IPS DF 6.9 (cell line): ENCODE results near the gene RRAD.
"Not testable (repeated sequence)": the region's sequence is repeated elsewhere in the genome, so short reads cannot be mapped to it uniquely, and the experiment has no call there.

Source experiments
- DNase-seq: peaks from one replicate; pipeline ENCODE4 v3.0.0-alpha.2; 2013; ENCODE audit warnings: low read depth, low spot score
- H3K27ac ChIP-seq: one replicate; pipeline ENCODE4 v1.5.1; 2013; ENCODE audit warnings: low read length, control low read depth
- H3K27me3 ChIP-seq: 2 replicates; pipeline ENCODE4 v1.6.1; 2013; ENCODE audit warnings: mild to moderate bottlenecking, low read length; ENCODE audit not compliant: control insufficient read depth, insufficient read depth
- H3K36me3 ChIP-seq: 2 replicates; pipeline ENCODE4 v1.6.1; 2013; ENCODE audit warnings: low read length; ENCODE audit not compliant: control insufficient read depth, insufficient read depth
- H3K4me1 ChIP-seq: 2 replicates; pipeline ENCODE4 v1.6.1; 2013; ENCODE audit warnings: low read length; ENCODE audit not compliant: control insufficient read depth, insufficient read depth
- H3K4me3 ChIP-seq: 2 replicates; pipeline ENCODE4 v1.5.1; 2013; ENCODE audit warnings: mild to moderate bottlenecking, low read length
- H3K9me3 ChIP-seq: 2 replicates; pipeline ENCODE4 v1.6.1; 2013; ENCODE audit warnings: low read length, inconsistent platforms; ENCODE audit not compliant: control insufficient read depth, insufficient read depth
- WGBS: extraction: QIAGEN DNeasy Blood & Tissue Kit; methylation state at CpG from one replicate; pipeline ENCODE4 v1.1.7; 2013; ENCODE audit warnings: mixed read lengths, missing lambda C conversion rate; ENCODE audit not compliant: insufficient read length, insufficient coverage; 5-methylcytosine and 5-hydroxymethylcytosine counted together

Gene RRAD

GRCh38 chr16:66925322-66925840 lies at the start of gene RRAD:
Gene RRAD (minus strand): TSS chr16:66925535. CDS start chr16:66925179, 356 bp downstream.
- H3K36me3 ChIP-seq, result no peaks in the 10 kb centered on the region
- peak within 1 kb of the TSS; percentile 39; the same call in 1 of the 2 replicates for H3K4me3 ChIP-seq
- no peak for DNase-seq
- H3K4me1 ChIP-seq, result no peaks in the 10 kb centered on the region
- peaks cover 14% of the 10 kb centered on the region for H3K27me3 ChIP-seq
- no peak within 1 kb of the TSS for H3K27ac ChIP-seq
- WGBS, result no CpG with 5 or more reads among the region's 42 CpGs
- H3K9me3 ChIP-seq, result no peaks in the 10 kb centered on the region

GRCh38 chr16:66974932-66975246 lies 49.6 kb upstream of the RRAD start:
- H3K36me3 ChIP-seq, H3K4me1 ChIP-seq, H3K9me3 ChIP-seq, H3K27ac ChIP-seq, DNase-seq, H3K27me3 ChIP-seq, H3K4me3 ChIP-seq: not testable (repeated sequence)
- WGBS, result no CpG with 5 or more reads among the region's 11 CpGs

- H3K9me3 ChIP-seq, H3K27me3 ChIP-seq, H3K4me3 ChIP-seq, H3K27ac ChIP-seq, H3K36me3 ChIP-seq, H3K4me1 ChIP-seq, DNase-seq: not testable (repeated sequence)
- no CpG with 5 or more reads among the region's 32 CpGs for WGBS
These were observed 49.0 kb upstream of the RRAD start for GRCh38 chr16:66974156-66974931.

GRCh38 chr16:66973716-66974115 lies 48.4 kb upstream of the RRAD start:
- no peaks in the 10 kb centered on the region for H3K27me3 ChIP-seq
- no peaks in the 10 kb centered on the region for H3K4me1 ChIP-seq
- no peaks in the 10 kb centered on the region for H3K9me3 ChIP-seq
- H3K4me3 ChIP-seq, result no peak overlapping the region
- WGBS, result no CpG with 5 or more reads among the region's 6 CpGs
- DNase-seq, result no peak
- no peak overlapping the region for H3K27ac ChIP-seq
- no peaks in the 10 kb centered on the region for H3K36me3 ChIP-seq

- no peak overlapping the region; the same call in 1 of the 2 replicates for H3K4me3 ChIP-seq
- H3K27ac ChIP-seq, result no peak overlapping the region
- H3K27me3 ChIP-seq, result no peaks in the 10 kb centered on the region
- H3K9me3 ChIP-seq, result no peaks in the 10 kb centered on the region
- no CpG with 5 or more reads among the region's 9 CpGs for WGBS
- no peak for DNase-seq
- H3K36me3 ChIP-seq, result no peaks in the 10 kb centered on the region
- no peaks in the 10 kb centered on the region for H3K4me1 ChIP-seq
These were observed 47.6 kb upstream of the RRAD start for GRCh38 chr16:66972983-66973382.

- Histone ChIP-seq H3K9me3 (no peaks in the 10 kb centered on the region), H3K36me3 (no peaks in the 10 kb centered on the region), H3K27me3 (no peaks in the 10 kb centered on the region), H3K4me1 (no peaks in the 10 kb centered on the region), H3K4me3 (no peak overlapping the region), H3K27ac (no peak overlapping the region)
- WGBS, result no CpG with 5 or more reads among the region's 10 CpGs
- DNase-seq, result no peak
These were observed 45.7 kb upstream of the RRAD start for GRCh38 chr16:66970775-66971720.

GRCh38 chr16:66968847-66969246 lies 43.5 kb upstream of the RRAD start:
- no peak for DNase-seq
- no peaks in the 10 kb centered on the region for H3K27me3 ChIP-seq
- no peaks in the 10 kb centered on the region for H3K9me3 ChIP-seq
- no peaks in the 10 kb centered on the region for H3K36me3 ChIP-seq
- no peaks in the 10 kb centered on the region for H3K4me1 ChIP-seq
- WGBS, result no CpG with 5 or more reads among the region's 5 CpGs
- H3K4me3 ChIP-seq, result no peak overlapping the region
- H3K27ac ChIP-seq, result no peak overlapping the region

- Histone ChIP-seq H3K27me3 (no peaks in the 10 kb centered on the region), H3K9me3 (no peaks in the 10 kb centered on the region), H3K4me3 (no peak overlapping the region), H3K36me3 (no peaks in the 10 kb centered on the region), H3K27ac (no peak overlapping the region), H3K4me1 (peaks cover 2% of the 10 kb centered on the region; the same call in 1 of the 2 replicates)
- WGBS, result no CpG with 5 or more reads among the region's 6 CpGs
- DNase-seq, result no peak
These were observed 38.7 kb upstream of the RRAD start for GRCh38 chr16:66964049-66964448.

DNA sequence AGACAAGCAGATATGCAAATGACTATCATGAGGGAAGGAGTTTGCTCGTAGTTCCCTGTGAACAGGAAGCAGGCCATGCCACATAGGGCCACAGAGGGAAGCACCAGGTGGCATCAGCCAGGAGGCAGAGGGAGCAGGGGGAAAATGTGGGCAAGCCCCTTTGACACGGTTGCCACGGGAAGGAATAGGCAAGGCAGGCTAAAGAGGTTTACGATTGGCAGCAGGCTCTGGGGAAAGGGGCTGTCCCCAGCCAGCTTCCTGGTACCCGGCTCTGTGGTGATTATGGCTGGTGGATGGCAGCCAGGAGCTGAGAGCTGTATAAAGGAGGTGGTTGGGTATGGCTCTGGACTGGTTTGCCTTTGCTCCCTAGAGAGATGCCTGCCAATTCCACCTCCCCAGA lies 36.6 kb upstream of the RRAD start:
- DNase-seq, result no peak
- WGBS, result no CpG with 5 or more reads among the region's 5 CpGs
- Histone ChIP-seq H3K4me1 (peaks cover 2% of the 10 kb centered on the region; the same call in 1 of the 2 replicates), H3K27ac (no peak overlapping the region), H3K9me3 (no peaks in the 10 kb centered on the region), H3K36me3 (no peaks in the 10 kb centered on the region), H3K4me3 (no peak overlapping the region), H3K27me3 (no peaks in the 10 kb centered on the region)

DNA sequence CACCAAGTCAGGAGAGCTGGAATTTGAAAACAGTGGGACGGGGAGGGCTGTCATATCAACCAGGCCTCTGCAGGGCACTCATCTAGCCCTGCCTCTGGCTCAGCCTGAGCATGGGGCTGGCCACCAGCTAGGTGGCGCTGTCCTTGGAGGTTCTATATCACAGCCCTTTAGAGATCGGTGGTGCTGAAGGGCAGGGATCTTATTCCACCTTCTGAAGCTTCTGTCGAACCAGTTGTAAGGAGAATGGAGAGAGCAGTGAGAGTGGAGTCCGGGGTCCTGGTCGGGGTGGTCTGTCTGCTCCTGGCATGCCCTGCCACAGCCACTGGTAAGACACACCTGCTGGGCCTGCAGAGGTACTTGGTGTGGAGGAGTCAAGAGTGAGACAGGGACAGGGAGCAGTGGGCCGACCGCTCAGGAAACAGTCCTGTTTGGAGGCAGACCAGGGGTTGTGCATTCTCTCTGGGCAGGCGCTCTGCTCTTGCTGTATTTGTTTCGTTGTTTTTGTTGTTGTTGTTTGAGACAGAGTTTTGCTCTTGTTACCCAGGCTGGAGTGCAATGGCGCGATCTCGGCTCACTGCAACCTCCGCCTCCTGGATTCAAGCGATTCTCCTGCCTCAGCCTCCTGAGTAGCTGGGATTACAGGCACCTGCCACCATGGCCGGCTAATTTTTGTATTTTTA lies 35.9 kb upstream of the RRAD start, which contains the start of gene CES3:
Gene CES3 (plus strand): TSS at position 202 of the 680 bp plus-strand sequence. CDS start 42 bp downstream, at position 244.
- H3K27ac ChIP-seq, result no peak within 1 kb of the TSS
- peak within 1 kb of the TSS; percentile 24; the same call in 1 of the 2 replicates for H3K4me3 ChIP-seq
- no CpG with 5 or more reads among the region's 16 CpGs for WGBS

More for the DNA sequence above, 35.9 kb upstream of the RRAD start, which contains the start of gene CES3:
- Histone ChIP-seq H3K36me3 (no peaks in the 10 kb centered on the region), H3K9me3 (no peaks in the 10 kb centered on the region), H3K4me1 (peaks cover 2% of the 10 kb centered on the region; the same call in 1 of the 2 replicates), H3K27me3 (no peaks in the 10 kb centered on the region)
- peak; percentile 79 for DNase-seq
